ENCODE results near the gene POLD1.
"Not testable (repeated sequence)": the region's sequence is repeated elsewhere in the genome, so short reads cannot be mapped to it uniquely, and the experiment has no call there.

Gene POLD1

GRCh38 chr19:50435221-50435620 lies 51.1 kb downstream of the POLD1 start:
- DNase-seq (ENCODE audit: insufficient read length, low spot score) (no peak), FAIRE-seq (no peak)
- TF ChIP-seq CTCF (IDR thresholded peaks at IDR 0.05; ENCODE audit: insufficient read depth, missing control alignments), result no peak

- FAIRE-seq (no peak), DNase-seq (ENCODE audit: insufficient read length, low spot score) (no peak)
- TF ChIP-seq CTCF (IDR thresholded peaks at IDR 0.05; ENCODE audit: insufficient read depth, missing control alignments), result no peak
Measured at GRCh38 chr19:50435627-50436026, 51.5 kb downstream of the POLD1 start.

GRCh38 chr19:50437862-50438449 lies 53.8 kb downstream of the POLD1 start:
- FAIRE-seq (no peak), DNase-seq (ENCODE audit: insufficient read length, low spot score) (no peak)
- TF ChIP-seq CTCF (IDR thresholded peaks at IDR 0.05; ENCODE audit: insufficient read depth, missing control alignments), result no peak

- not testable (repeated sequence) for FAIRE-seq
Measured at GRCh38 chr19:50439130-50439529, 55.0 kb downstream of the POLD1 start.

GRCh38 chr19:50444059-50444458 lies 59.9 kb downstream of the POLD1 start:
- no peak for FAIRE-seq
- no peak for DNase-seq (ENCODE audit: insufficient read length, low spot score)
- no peak for TF ChIP-seq CTCF (IDR thresholded peaks at IDR 0.05; ENCODE audit: insufficient read depth, missing control alignments)

More at GRCh38 chr19:50439130-50439529, 55.0 kb downstream of the POLD1 start:
- not testable (repeated sequence) for DNase-seq (ENCODE audit: insufficient read length, low spot score)

- FAIRE-seq (no peak), DNase-seq (ENCODE audit: insufficient read length, low spot score) (no peak)
- TF ChIP-seq CTCF (IDR thresholded peaks at IDR 0.05; ENCODE audit: insufficient read depth, missing control alignments), result no peak
Measured at GRCh38 chr19:50447053-50447452, 62.9 kb downstream of the POLD1 start.

GRCh38 chr19:50447750-50448149 lies 63.6 kb downstream of the POLD1 start:
- DNase-seq (ENCODE audit: insufficient read length, low spot score), result no peak
- TF ChIP-seq CTCF (IDR thresholded peaks at IDR 0.05; ENCODE audit: insufficient read depth, missing control alignments), result no peak
- no peak for FAIRE-seq

Measured in D721Med (cell line).